ENCODE results near the gene SEMA4D. TPM values are rescaled to one million over a fixed set of nuclear protein-coding genes. Genes with fewer than 3 reads are reported as not detected.

SEMA4D gene
- total and polyA plus RNA-seq, 10 donors = 23.0 to 193 (median 157) TPM

DNA sequence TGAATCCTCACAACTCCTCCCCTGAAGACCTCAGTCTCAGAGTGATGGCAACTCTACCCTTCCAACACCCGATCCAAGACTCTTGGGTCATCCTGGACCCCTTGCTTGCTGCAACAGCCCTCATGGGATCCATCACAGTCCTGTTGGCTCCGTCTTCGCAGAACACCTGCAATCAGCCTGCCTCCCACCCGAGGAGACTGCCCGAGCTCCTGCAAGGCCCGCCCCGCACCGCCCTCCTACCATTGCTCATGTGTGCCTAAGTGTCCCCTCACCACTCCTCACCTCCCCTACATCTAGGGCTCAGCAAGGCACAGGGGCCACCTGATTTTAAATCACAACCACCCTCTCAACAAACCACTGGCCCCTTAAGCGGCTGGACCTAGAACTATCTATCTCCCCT is 5.3 kb downstream of the SEMA4D start:
- Histone ChIP-seq H3K4me3 (peak overlapping the region in 1 of 8 donors; percentile 93), H3K36me3 (peaks cover 0 to 17% (median 0%) of the 10 kb centered on the region in 6 donors), H3K4me1 (peaks cover 33 to 96% (median 89%) of the 10 kb centered on the region in 6 donors), H3K9me3 (no peaks in the 10 kb centered on the region), H3K27me3 (replicated peaks in 1 of 7) (no peaks in the 10 kb centered on the region), H3K27ac (peak overlapping the region in 3 of 8 donors; percentile 95 to 97 (median 95))
- TF ChIP-seq, protein P1, sequence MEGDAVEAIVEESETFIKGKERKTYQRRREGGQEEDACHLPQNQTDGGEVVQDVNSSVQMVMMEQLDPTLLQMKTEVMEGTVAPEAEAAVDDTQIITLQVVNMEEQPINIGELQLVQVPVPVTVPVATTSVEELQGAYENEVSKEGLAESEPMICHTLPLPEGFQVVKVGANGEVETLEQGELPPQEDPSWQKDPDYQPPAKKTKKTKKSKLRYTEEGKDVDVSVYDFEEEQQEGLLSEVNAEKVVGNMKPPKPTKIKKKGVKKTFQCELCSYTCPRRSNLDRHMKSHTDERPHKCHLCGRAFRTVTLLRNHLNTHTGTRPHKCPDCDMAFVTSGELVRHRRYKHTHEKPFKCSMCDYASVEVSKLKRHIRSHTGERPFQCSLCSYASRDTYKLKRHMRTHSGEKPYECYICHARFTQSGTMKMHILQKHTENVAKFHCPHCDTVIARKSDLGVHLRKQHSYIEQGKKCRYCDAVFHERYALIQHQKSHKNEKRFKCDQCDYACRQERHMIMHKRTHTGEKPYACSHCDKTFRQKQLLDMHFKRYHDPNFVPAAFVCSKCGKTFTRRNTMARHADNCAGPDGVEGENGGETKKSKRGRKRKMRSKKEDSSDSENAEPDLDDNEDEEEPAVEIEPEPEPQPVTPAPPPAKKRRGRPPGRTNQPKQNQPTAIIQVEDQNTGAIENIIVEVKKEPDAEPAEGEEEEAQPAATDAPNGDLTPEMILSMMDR (IDR thresholded peaks at IDR 0.05 in 8 of 11, conservative IDR thresholded peaks at IDR 0.05 in 3 of 11) = no peak
- TF ChIP-seq POLR2AphosphoS5 (IDR thresholded peaks at IDR 0.05) = no peak
- TF ChIP-seq POLR2A (IDR thresholded peaks at IDR 0.05) = no peak
- WGBS, 5 donors = 91 to 97% (median 94%) methylated on average over 6 to 9 of the region's 9 CpGs
- no peak for DNase-seq
- intact Hi-C loops (cut with DNase I; ENCODE audit: low total_unique reads) = no loop called here

DNA sequence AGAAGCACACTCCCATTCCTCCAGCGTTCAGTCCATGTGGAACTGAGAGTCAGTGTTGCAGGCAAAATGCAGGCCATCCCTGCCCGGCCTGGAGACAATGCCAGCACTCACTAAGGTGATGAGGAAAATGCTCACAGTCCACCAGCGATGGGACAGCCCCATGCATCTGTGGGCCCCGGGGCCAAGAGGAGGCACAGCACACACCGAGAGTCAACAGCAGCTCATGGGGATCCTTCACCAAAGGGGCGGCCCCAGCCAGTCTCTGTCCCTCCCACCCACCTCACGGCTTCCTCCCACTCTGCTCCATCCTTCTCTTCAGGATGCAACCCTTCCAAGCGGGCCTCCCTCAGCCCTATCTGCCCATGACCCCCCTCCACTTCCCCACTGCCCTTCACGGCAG is 6.2 kb downstream of the SEMA4D start:
- Histone ChIP-seq H3K9me3 (peaks cover 0 to 1% (median 0%) of the 10 kb centered on the region in 8 donors), H3K27ac (peak overlapping the region in 3 of 8 donors; percentile 95 to 97 (median 95)), H3K4me3 (peak overlapping the region in 1 of 8 donors; percentile 93), H3K36me3 (peaks cover 0 to 17% (median 0%) of the 10 kb centered on the region in 6 donors), H3K27me3 (replicated peaks in 1 of 7) (no peaks in the 10 kb centered on the region), H3K4me1 (peaks cover 32 to 100% (median 92%) of the 10 kb centered on the region in 6 donors)
- peak in 1 of 3 donors; percentile 25 for TF ChIP-seq POLR2AphosphoS5 (IDR thresholded peaks at IDR 0.05)
- no peak for TF ChIP-seq POLR2A (IDR thresholded peaks at IDR 0.05)
- TF ChIP-seq, protein P1 (IDR thresholded peaks at IDR 0.05 in 8 of 11, conservative IDR thresholded peaks at IDR 0.05 in 3 of 11) = no peak
- 72 to 78% (median 75%) methylated on average over 6 to 9 of the region's 9 CpGs for WGBS, 5 donors
- DNase-seq = no peak
- intact Hi-C loops (cut with DNase I; ENCODE audit: low total_unique reads) = no loop called here

DNA sequence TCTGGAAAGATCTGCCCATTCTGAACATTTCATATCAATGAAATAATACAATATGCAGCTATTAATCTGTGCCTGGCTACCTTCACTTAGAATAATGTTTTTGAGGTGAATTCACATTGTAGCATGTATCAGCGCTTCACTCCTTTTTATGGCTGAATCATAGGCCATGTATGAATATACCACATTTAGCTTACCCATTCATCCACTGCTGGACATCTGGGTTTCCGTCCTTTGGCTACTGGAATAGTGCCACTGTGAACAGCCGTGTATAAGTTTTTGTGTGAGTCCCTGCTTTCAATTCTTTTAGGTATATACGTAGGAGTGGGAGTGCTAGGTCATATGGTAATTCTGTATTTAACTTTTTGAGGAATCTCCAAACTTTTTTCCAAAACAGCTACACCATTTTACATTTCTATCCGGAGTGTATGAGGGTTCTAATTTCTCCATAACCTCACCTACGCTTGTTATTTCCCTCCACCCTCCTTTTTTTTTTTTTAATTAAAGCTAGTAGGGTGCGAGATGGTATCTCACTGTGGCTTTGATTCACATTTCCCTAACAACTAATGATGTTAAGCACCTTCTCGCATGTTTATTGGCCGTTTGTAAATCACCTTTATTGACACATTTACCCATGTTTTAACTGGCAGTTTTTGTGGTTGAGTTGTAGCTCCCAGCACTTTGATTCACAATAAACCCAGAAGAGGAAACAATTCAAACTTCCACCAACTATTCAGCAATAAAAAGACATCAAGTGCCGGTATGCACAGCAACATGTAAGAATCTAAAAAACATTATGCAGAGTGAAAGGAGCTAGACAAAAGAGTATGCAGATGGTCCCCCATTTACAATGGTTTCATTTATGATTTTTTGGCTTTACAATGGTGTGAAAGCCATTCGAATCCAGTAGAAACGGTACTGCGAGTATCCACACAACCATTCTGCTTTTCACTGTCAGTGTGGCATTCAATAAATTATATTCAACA is 8.1 kb downstream of the SEMA4D start:
- TF ChIP-seq POLR2AphosphoS5 (IDR thresholded peaks at IDR 0.05) = no peak
- Histone ChIP-seq H3K36me3 (peaks cover 0 to 12% (median 0%) of the 10 kb centered on the region in 6 donors), H3K9me3 (peaks cover 0 to 9% (median 1%) of the 10 kb centered on the region in 8 donors), H3K27me3 (replicated peaks in 1 of 7) (no peaks in the 10 kb centered on the region), H3K27ac (peak overlapping the region in 5 of 8 donors; percentile 12 to 97 (median 95)), H3K4me3 (peak overlapping the region in 1 of 8 donors; percentile 14), H3K4me1 (peaks cover 20 to 99% (median 87%) of the 10 kb centered on the region in 6 donors)
- 56 to 66% (median 59%) methylated on average over 13 of the region's 13 CpGs for WGBS, 5 donors
- no peak for DNase-seq
- intact Hi-C loops (cut with DNase I; ENCODE audit: low total_unique reads) = loop anchor here (10.0 kb wide), 1 partner anchor 55 kb away; no protein-coding TSS in a partner anchor

DNA sequence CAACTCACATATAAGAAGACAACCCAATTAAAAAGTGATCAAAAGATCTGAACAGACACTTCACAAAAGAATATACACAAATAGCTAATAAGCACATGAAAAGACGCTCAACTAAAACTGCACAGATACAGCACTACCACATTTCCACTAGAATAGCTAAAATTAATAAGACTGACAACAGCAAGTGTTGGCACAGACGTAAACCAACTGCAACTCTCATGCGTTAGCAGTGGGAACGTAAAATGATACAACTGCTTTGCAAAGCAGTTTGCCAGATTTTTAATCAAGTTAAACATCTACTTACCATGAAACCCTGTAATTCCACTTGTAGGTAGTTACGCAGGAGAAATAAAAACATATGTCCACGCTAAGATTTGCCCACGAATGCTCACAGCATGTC is 9.0 kb downstream of the SEMA4D start:
- Histone ChIP-seq H3K27ac (peak overlapping the region in 2 of 8 donors; percentile 95), H3K4me1 (peaks cover 15 to 99% (median 86%) of the 10 kb centered on the region in 6 donors), H3K9me3 (peaks cover 0 to 9% (median 1%) of the 10 kb centered on the region in 8 donors), H3K36me3 (peaks cover 0 to 12% (median 0%) of the 10 kb centered on the region in 6 donors), H3K27me3 (replicated peaks in 1 of 7) (no peaks in the 10 kb centered on the region), H3K4me3 (no peak overlapping the region)
- WGBS, 5 donors = 87 to 94% (median 91%) methylated on average over 7 of the region's 7 CpGs
- no peak for DNase-seq
- no peak for TF ChIP-seq POLR2A (IDR thresholded peaks at IDR 0.05)
- TF ChIP-seq, protein P1 (IDR thresholded peaks at IDR 0.05 in 8 of 11, conservative IDR thresholded peaks at IDR 0.05 in 3 of 11) = no peak
- TF ChIP-seq POLR2AphosphoS5 (IDR thresholded peaks at IDR 0.05) = no peak
- intact Hi-C loops (cut with DNase I; ENCODE audit: low total_unique reads) = loop anchor here (10.0 kb wide), 1 partner anchor 56 kb away; no protein-coding TSS in a partner anchor

All from spleen (tissue), 11 donors.